K562 (cell line): ENCODE results near the gene SLC35B4. TPM values are rescaled to one million over a fixed set of nuclear protein-coding genes. Genes with fewer than 3 reads are reported as not detected.

Experiments used
- ARID2 ChIP-seq: fragments of 450-650 bp; IDR thresholded peaks from 2 replicates; pipeline ENCODE4 v1.6.1; 2017; ENCODE audit warnings: antibody characterized with exemption, mild to moderate bottlenecking
- CHD2 ChIP-seq: IDR thresholded peaks from 2 replicates; pipeline ENCODE4 v1.6.1; 2011; ENCODE audit warnings: low read depth, low read length
- FOXP4 ChIP-seq: sonication (generic); formaldehyde crosslinking; IDR thresholded peaks from 2 replicates; pipeline ENCODE4 v1.8.0; 2022; ENCODE audit warnings: mild to moderate bottlenecking, missing genetic modification reagents, borderline replicate concordance
- HNRNPL ChIP-seq: fragments of 200-400 bp; formaldehyde crosslinking; IDR thresholded peaks from 2 replicates; pipeline ENCODE4 v1.6.1; 2017; ENCODE audit warnings: low read depth, mild to moderate bottlenecking, low read length
- MED1 ChIP-seq: sonication (generic); formaldehyde crosslinking; IDR thresholded peaks from 2 replicates; pipeline ENCODE4 v1.8.1; 2023; ENCODE audit warnings: missing genetic modification reagents, borderline replicate concordance
- POU5F1 ChIP-seq: fragments of 150-350 bp; IDR thresholded peaks from 2 replicates; pipeline ENCODE4 v1.6.1; 2014; ENCODE audit warnings: borderline replicate concordance, low read length, low read depth, mild to moderate bottlenecking; ENCODE audit not compliant: partially characterized antibody
- TAF15 ChIP-seq: fragments of 200-400 bp; formaldehyde crosslinking; IDR thresholded peaks from 2 replicates; pipeline ENCODE4 v1.6.1; 2017; ENCODE audit warnings: mild to moderate bottlenecking, low read depth, low read length, moderate library complexity
- THRAP3 ChIP-seq: fragments of 450-650 bp; IDR thresholded peaks from 2 replicates; pipeline ENCODE4 v1.6.1; 2016; ENCODE audit warnings: mild to moderate bottlenecking, inconsistent platforms, borderline replicate concordance
- XRCC5 ChIP-seq: fragments of 200-400 bp; formaldehyde crosslinking; IDR thresholded peaks from 2 replicates; pipeline ENCODE4 v1.6.1; 2017; ENCODE audit warnings: low read depth, mild to moderate bottlenecking, low read length
- ZBTB34 ChIP-seq: fragments of 250-450 bp; sonication (Bioruptor Pico); IDR thresholded peaks from 2 replicates; pipeline ENCODE4 v1.8.0; 2021; ENCODE audit warnings: mild to moderate bottlenecking, moderate library complexity
- ZMIZ1 ChIP-seq, 2 experiments: fragments of 150-350 bp in 1 of 2; IDR thresholded peaks; 2 replicates each; pipeline ENCODE4 v1.6.1; 2012 to 2016; ENCODE audit warnings: low read depth in 2 of 2, low read length in 2 of 2, mild to moderate bottlenecking in 1 of 2, moderate library complexity in 1 of 2
- ZNF408 ChIP-seq: fragments of 250-450 bp; sonication (Bioruptor Pico); IDR thresholded peaks from 2 replicates; pipeline ENCODE4 v1.4.0; 2020; ENCODE audit warnings: low read depth, mild to moderate bottlenecking, moderate library complexity
- ZNF444 ChIP-seq: fragments of 250-450 bp; sonication (Bioruptor Pico); IDR thresholded peaks from 2 replicates; pipeline ENCODE4 v1.4.0; 2020; ENCODE audit warnings: mild to moderate bottlenecking, moderate library complexity
- ZNF609 ChIP-seq: sonication (generic); formaldehyde crosslinking; IDR thresholded peaks from 2 replicates; pipeline ENCODE4 v1.8.1; 2023; ENCODE audit warnings: missing genetic modification reagents, mild to moderate bottlenecking, borderline replicate concordance
- polyA plus RNA-seq, 8 experiments: library from polyadenylated mRNA; depleted of rRNA in 4 of 8; stranded (reverse) in 5 of 8; unstranded in 3 of 8; fragments of >200 nt; fragmentation: Nextera tagmentation in 2 of 8; fragmentation: Illumina TruSeq in 1 of 8; extraction: Ambion mirVana in 2 of 8; extraction: Trizol in 1 of 8; gene quantifications; 2 replicates each; pipeline versions ENCODE4 v1.2.1 to v1.2.3, GENCODE V29; 2011 to 2014; ENCODE audit warnings: inconsistent platforms in 1 of 8, missing spikeins in 1 of 8
- total RNA-seq, 7 experiments: library from RNA; depleted of rRNA in 6 of 7; stranded (reverse); fragments of >200 nt in 6 of 7; fragmentation: Illumina TruSeq in 2 of 7; extraction: Trizol in 2 of 7; gene quantifications; 2 replicates each; pipeline versions ENCODE4 v1.2.1 to v1.2.3, GENCODE V29; 2011 to 2021; ENCODE audit warnings: low replicate concordance in 1 of 7

SLC35B4 gene
- total and polyA plus RNA-seq, 9 of the 15 experiments (the other 6 are each of a cell fraction or from before 2014, with no cell fraction given), result 6.1 to 34.9 (median 17.6) TPM

GRCh38 chr7:134362587-134363483 lies 46.1 kb upstream of the SLC35B4 start (continued):
- no peak for TF ChIP-seq ZMIZ1 (IDR thresholded peaks at IDR 0.05; ENCODE audit: low read depth in 2 of 2, low read length in 2 of 2)
- no peak for TF ChIP-seq ZNF609 (CRISPR knock-in tag)
- TF ChIP-seq XRCC5, result no peak
- no peak for TF ChIP-seq POU5F1
- no peak for TF ChIP-seq CHD2
- no peak for TF ChIP-seq ZNF408 (CRISPR knock-in tag)
- TF ChIP-seq ZBTB34, result no peak
- no peak for TF ChIP-seq MED1
- no peak for TF ChIP-seq HNRNPL
- TF ChIP-seq FOXP4 (CRISPR knock-in tag), result no peak
- no peak for TF ChIP-seq ZNF444 (CRISPR knock-in tag)
- no peak for TF ChIP-seq THRAP3
- TF ChIP-seq TAF15, result no peak
- no peak for TF ChIP-seq ARID2
